Activated CD8-positive, alpha-beta memory T cell treated with anti-CD3 and anti-CD28 coated beads for 24 hours (primary cell): Measurements from ENCODE around the gene FOXJ2.
"Not testable (repeated sequence)": the region's sequence is repeated elsewhere in the genome, so short reads cannot be mapped to it uniquely, and the experiment has no call there.

Source experiments
- DNase-seq: peaks from one replicate; pipeline ENCODE4 v3.0.0-alpha.2; 2020

The FOXJ2 gene

GRCh38 chr12:8032242-8033152 lies at the start of gene FOXJ2:
Gene FOXJ2, plus strand, starts transcription at chr12:8032716. Its CDS starts 7,117 bp downstream, at chr12:8039833.
- peak; percentile 90 for DNase-seq

DNA sequence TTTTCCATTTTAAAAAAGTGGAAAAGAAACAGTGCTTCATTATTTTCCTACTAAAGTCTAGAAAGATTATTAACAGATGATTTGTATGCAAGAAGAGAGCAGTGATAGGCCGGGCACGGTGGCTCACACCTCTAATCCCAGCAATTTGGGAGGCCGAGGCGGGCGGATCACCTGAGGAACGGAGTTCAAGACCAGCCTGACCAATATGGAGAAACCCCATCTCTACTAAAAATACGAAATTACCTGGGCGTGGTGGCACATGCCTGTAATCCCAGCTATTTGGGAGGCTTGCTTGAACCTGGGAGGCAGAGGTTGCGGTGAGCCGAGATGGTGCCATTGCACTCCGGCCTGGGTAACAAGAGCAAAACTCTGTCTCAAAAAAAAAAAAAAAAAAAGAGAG lies 49.5 kb upstream of the FOXJ2 start:
- DNase-seq = not testable (repeated sequence)

DNA sequence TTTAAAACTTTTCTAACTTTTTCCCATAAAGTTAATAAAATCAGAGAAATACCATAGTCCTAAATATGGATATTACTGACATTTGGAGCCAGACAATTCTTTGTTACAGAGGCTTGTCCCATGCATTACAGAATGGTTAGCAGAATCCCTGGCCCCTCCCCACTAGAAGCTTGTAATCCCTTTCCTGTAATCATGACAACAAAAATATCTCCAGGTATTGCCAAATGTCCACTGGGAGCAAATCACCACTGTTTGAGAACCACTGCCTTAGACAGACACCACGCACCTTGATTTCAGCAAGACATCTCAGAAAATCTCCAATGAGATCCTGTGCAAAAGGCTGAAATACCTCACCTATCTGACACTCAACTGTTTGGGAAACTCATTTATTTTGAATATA lies 49.1 kb upstream of the FOXJ2 start:
- DNase-seq = not testable (repeated sequence)

GRCh38 chr12:7984900-7985299 lies 47.6 kb upstream of the FOXJ2 start:
- no peak for DNase-seq

GRCh38 chr12:7985802-7986418 lies 46.6 kb upstream of the FOXJ2 start:
- no peak for DNase-seq

DNA sequence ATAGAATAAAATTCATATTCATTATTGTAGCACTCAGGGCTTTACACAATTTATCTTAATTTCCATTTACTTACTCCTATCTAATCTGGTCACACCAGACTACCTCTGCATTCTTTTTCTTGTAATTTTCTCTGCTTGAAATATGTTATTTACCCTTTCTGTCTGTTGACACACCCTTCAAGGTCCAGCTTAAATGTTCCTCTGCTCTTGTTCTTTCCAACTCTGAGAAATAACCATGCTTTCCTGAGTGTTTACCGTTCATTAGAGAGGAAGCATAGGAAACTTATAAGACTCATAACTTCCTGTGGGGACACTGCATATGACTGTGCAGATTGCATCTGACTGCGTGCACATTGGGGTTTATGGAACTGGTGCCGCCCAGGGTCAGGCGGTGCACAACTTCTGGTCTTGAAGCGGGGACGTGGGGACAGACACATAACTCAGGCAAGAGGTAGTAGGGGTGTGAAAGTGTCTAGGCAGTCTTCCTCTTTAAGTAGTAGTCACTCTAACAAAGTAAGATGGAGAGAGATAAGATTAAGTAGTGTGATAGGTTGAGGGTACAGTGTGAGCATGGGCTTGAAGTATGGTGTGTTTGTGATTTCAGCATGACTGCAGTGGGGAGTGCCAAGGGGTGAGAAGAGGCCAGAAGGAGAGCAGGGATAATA lies 42.6 kb upstream of the FOXJ2 start:
- DNase-seq = peak; percentile 81

DNA sequence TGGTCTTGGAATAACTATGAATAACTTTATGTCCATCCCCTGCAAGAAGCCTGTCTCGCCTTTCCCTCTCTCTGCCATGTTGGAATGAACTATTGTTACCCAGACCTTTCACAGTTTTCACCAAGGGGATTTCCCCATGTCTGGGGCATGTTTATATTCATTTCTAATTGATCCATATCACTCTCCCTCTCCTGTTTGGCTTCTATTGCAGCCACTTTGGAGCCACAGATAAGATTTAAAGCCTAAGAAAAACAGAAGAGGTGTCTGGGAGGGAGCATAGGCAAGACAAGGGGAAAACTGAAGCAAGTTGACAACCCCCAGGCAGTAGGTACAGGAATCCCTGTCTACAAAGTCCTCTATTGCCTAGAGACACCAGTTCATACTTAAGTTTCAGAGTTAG lies 41.0 kb upstream of the FOXJ2 start:
- no peak for DNase-seq

DNA sequence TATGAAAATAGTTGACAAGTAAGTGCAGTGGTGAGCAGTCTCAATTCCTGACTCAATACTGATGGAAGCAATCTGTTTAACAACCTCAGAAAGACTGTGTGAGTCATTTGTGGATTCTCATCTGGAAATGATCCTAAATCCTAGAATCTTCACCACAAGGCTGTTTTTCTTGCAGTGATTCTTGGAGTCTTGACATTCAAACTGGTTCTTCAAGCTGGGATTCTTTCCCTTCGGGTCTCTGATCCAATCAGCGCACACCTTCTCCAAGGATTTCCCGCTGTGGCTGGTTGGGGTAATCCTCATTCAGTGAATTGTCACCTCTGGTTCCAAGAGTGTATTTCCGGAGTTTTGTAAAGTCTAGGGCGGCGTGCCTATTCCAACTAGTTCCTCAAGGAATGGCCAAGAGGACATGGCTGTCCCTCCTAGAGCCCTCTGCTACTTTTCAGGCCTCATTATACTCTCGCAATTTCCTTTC lies 37.7 kb upstream of the FOXJ2 start:
- no peak for DNase-seq

DNA sequence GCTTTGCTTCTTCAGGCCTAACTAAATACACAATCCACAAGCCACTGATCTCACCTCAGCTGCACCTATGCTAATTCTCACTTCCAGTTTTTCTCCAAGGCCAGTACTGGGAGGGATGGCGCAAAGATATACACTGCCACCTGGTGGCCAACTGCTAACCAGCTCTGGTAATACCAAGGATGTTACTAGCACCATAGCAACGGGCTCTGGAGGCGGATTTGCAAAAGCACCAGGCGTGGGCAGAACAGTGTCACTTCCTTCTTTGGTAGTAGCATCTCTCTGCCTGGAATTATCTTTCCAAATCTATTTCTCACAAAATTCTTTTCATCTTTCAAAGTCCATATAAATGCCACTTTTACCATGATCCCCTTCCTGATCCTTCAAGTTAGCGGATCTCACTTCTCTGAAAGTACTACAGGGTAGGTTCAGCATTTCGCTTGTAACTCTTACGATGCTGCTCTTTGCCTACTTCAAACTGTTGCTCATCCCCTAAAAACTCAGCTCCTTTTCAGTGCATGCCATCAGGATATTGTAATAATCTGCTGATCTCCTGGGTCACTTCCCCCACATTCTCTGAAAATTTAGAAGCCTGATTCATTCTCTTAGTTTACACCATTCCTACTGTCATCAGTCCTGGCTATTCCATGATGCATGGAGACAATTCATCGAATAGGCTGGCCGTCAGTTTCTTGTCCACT lies 37.1 kb upstream of the FOXJ2 start:
- DNase-seq = peak; percentile 85

DNA sequence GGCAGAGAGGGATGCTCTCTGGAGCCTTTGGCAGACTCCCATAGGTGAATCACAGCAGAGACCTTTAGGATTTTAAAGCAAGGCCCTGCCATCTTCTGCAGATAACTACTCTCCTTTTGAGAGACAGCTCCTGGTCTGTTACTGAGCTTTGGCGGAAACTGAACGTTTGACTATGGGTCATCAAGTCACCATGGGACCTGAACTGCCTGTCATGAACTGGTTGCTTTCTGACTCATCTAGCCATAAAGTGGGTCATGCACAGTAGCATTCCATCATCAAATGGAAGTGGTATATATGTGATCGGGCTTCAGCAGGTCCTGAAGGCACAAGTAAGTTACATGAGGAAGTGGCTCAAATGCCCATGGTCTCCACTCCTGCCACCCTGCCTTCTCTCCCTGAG lies 31.7 kb upstream of the FOXJ2 start:
- DNase-seq = not testable (repeated sequence)

GRCh38 chr12:8001496-8001895 lies 31.0 kb upstream of the FOXJ2 start:
- not testable (repeated sequence) for DNase-seq

DNA sequence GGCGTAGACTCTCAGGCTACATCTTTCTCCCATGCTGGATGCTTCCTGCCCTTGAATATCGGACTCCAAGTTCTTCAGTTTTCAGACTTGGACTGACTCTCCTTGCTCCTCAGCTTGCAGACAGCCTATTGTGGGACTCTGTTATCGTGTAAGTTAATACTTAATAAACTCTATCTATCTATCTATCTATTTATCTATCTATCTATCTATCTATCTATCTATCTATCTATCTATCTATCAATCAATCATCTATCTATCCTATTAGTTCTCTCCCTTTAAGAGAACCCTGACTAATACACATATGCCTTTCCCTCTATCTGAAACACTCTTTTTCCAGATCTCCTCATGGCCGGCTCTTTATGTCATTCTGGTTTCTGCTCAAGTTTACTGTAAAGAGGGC lies 27.6 kb upstream of the FOXJ2 start:
- DNase-seq = not testable (repeated sequence)

GRCh38 chr12:8011331-8011730 lies 21.2 kb upstream of the FOXJ2 start:
- no peak for DNase-seq

GRCh38 chr12:8012651-8013309 lies 19.7 kb upstream of the FOXJ2 start:
- no peak for DNase-seq

DNA sequence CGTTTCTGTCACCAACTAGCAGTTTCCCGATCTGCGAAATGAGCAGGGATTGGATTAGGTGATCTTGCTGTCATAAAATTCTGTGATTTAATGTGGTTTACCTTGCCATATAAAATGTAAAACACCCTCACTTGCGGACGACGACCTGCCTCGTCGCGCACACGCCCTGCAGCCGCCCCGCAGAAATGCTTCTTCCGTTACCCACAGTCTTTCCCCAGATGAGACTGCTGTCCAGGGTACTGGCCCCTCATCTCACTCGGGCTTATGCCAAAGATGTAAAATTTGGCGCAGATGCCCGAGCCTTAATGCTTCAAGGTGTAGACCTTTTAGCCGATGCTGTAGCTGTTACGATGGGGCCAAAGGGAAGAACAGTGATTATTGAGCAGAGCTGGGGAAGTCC lies 17.7 kb upstream of the FOXJ2 start:
- DNase-seq = no peak

- not testable (repeated sequence) for DNase-seq
Observed at GRCh38 chr12:8018213-8018612, 14.3 kb upstream of the FOXJ2 start.

- DNase-seq = peak; percentile 73
Observed at GRCh38 chr12:8018666-8019581, 13.6 kb upstream of the FOXJ2 start.

- peak; percentile 96 for DNase-seq
Observed at GRCh38 chr12:8026291-8026900, 6.1 kb upstream of the FOXJ2 start.

- no peak for DNase-seq
Observed at GRCh38 chr12:8027856-8028255, 4.7 kb upstream of the FOXJ2 start.

DNA sequence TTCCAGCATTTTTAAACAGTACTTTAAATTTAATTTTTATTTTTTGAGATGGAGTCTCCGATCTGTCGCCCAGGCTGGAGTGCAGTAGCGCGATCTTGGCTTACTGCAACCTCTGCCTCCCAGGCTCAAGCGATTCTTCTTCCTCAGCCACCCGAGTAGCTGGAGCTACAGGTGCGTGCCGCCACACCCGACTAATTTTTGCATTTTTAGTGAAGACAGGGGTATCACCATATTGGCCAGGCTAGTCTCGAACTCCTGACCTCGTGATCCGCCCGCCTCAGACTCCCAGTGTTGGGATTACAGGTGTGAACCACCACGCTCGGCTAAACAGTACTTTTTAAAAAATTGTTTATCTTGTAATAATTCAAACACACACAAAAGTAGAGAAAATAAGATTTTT lies 4.2 kb upstream of the FOXJ2 start:
- no peak for DNase-seq

DNA sequence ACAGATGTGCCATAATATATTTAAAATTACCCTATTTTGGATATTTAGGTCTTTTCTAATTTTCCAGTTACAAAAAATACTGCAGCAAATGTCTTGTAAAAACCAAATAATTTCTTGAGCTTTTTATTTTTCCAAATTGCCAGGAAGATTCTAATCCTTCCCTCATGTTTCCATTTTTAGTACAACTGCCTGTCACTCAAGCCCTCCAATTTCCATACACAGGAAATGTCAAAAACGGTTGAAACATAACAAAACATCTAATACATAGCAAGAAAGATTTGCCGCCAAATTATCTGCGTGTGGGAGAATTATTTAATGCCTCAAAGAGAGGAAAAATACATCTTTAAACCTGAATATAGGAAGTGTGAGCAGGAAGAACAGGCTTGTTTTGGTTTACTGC lies 2.3 kb upstream of the FOXJ2 start:
- no peak for DNase-seq
